CD14-positive monocyte (primary cell): ENCODE results near the gene FEZF1. TPM values are rescaled to one million over a fixed set of nuclear protein-coding genes. Genes with fewer than 3 reads are reported as not detected.

Experiments used
- DNase-seq, 3 donors: peaks; one replicate each; pipeline ENCODE4 v3.0.0-alpha.2; 2011 to 2022
- H2AFZ ChIP-seq: 2 replicates; pipeline ENCODE4 v1.6.0; 2012; ENCODE audit warnings: mild to moderate bottlenecking, low read depth, low read length, inconsistent platforms; ENCODE audit not compliant: insufficient read depth, poor library complexity, severe bottlenecking
- H3K27ac ChIP-seq, 2 donors: 1 replicate in 1 of 2; 2 replicates in 1 of 2; pipeline ENCODE4 v1.5.1; 2012 to 2013; ENCODE audit warnings: low read length in 2 of 2, control low read depth in 1 of 2, inconsistent platforms in 1 of 2, low read depth in 1 of 2, mild to moderate bottlenecking in 1 of 2
- H3K27me3 ChIP-seq, 2 donors: one replicate each; pipeline versions ENCODE4 v1.6.0 to v1.6.1; 2011 to 2013; ENCODE audit warnings: low read length in 2 of 2; ENCODE audit not compliant: control insufficient read depth in 2 of 2, insufficient read depth in 2 of 2
- H3K36me3 ChIP-seq, 2 donors: replicated peaks in 1 of 2; 1 replicate in 1 of 2; 2 replicates in 1 of 2; pipeline versions ENCODE4 v1.5.1 to v1.6.1; 2012 to 2013; ENCODE audit warnings: low read length in 2 of 2, control low read depth in 1 of 2, inconsistent platforms in 1 of 2, mild to moderate bottlenecking in 1 of 2; ENCODE audit not compliant: insufficient read depth in 2 of 2, control insufficient read depth in 1 of 2
- H3K4me1 ChIP-seq, 2 donors: 1 replicate in 1 of 2; 2 replicates in 1 of 2; pipeline versions ENCODE4 v1.5.1 to v1.6.1; 2012 to 2013; ENCODE audit warnings: low read length in 2 of 2, control low read depth in 1 of 2, inconsistent platforms in 1 of 2, mild to moderate bottlenecking in 1 of 2, moderate library complexity in 1 of 2; ENCODE audit not compliant: insufficient read depth in 2 of 2, control insufficient read depth in 1 of 2
- H3K4me2 ChIP-seq: replicated peaks from 2 replicates; pipeline ENCODE3; 2012; ENCODE audit warnings: low read length, moderate library complexity, mild to moderate bottlenecking; ENCODE audit not compliant: poor library complexity, severe bottlenecking; ENCODE audit errors: extremely low read depth
- H3K4me3 ChIP-seq, 3 experiments: fragments of 200-600 bp in 1 of 3; sonication (generic) in 1 of 3; replicated peaks in 1 of 3; 1 replicate in 2 of 3; 2 replicates in 1 of 3; pipeline ENCODE4 v1.5.1; 2011 to 2013; ENCODE audit warnings: low read length in 3 of 3, mild to moderate bottlenecking in 3 of 3, control low read depth in 2 of 3, low read depth in 2 of 3, inconsistent platforms in 1 of 3, moderate library complexity in 1 of 3
- H3K79me2 ChIP-seq: 2 replicates; pipeline ENCODE4 v1.6.0; 2012; ENCODE audit warnings: mild to moderate bottlenecking, control low read depth, inconsistent platforms, low read length, moderate library complexity; ENCODE audit not compliant: insufficient read depth
- H3K9ac ChIP-seq: 2 replicates; pipeline ENCODE4 v1.6.0; 2017; ENCODE audit warnings: low read length, mild to moderate bottlenecking; ENCODE audit not compliant: insufficient read depth, poor library complexity, severe bottlenecking
- H3K9me3 ChIP-seq, 2 donors: replicated peaks in 1 of 2; 1 replicate in 1 of 2; 2 replicates in 1 of 2; pipeline versions ENCODE4 v1.5.1 to v1.6.1; 2012 to 2013; ENCODE audit warnings: low read length in 2 of 2, control low read depth in 1 of 2; ENCODE audit not compliant: control insufficient read depth in 1 of 2, insufficient read depth in 1 of 2
- H4K20me1 ChIP-seq: 2 replicates; pipeline ENCODE4 v1.6.0; 2012; ENCODE audit warnings: mild to moderate bottlenecking, low read length, control low read depth, moderate library complexity; ENCODE audit not compliant: insufficient read depth
- H3K27ac Mint-ChIP-seq, 7 donors: one replicate each; pipeline ENCODE4 v1.8.0; 2020; ENCODE audit warnings: mild to moderate bottlenecking in 7 of 7, mixed read lengths in 7 of 7, moderate library complexity in 6 of 7, inconsistent platforms in 2 of 7
- H3K27me3 Mint-ChIP-seq, 3 donors: one replicate each; pipeline ENCODE4 v1.8.0; 2021 to 2022; ENCODE audit warnings: low read depth in 3 of 3, mild to moderate bottlenecking in 3 of 3, mixed read lengths in 3 of 3, moderate library complexity in 3 of 3, inconsistent platforms in 1 of 3
- H3K36me3 Mint-ChIP-seq, 2 donors: one replicate each; pipeline ENCODE4 v1.8.0; 2020; ENCODE audit warnings: mixed read lengths in 2 of 2, inconsistent platforms in 1 of 2, mild to moderate bottlenecking in 1 of 2
- H3K4me1 Mint-ChIP-seq: one replicate; pipeline ENCODE4 v1.8.0; 2020; ENCODE audit warnings: mild to moderate bottlenecking, mixed read lengths
- H3K4me3 Mint-ChIP-seq, 2 donors: one replicate each; pipeline ENCODE4 v1.8.0; 2020; ENCODE audit warnings: mild to moderate bottlenecking in 2 of 2, mixed read lengths in 2 of 2, moderate library complexity in 1 of 2
- H3K9me3 Mint-ChIP-seq, 7 donors: one replicate each; pipeline ENCODE4 v1.8.0; 2020 to 2022; ENCODE audit warnings: mixed read lengths in 7 of 7, mild to moderate bottlenecking in 6 of 7, moderate library complexity in 6 of 7, inconsistent platforms in 2 of 7
- CTCF ChIP-seq: fragments of 200-600 bp; IDR thresholded peaks from one replicate; pipeline ENCODE4 v1.8.0; 2022; ENCODE audit warnings: antibody characterized with exemption, mild to moderate bottlenecking
- WGBS: methylation state at CpG from one replicate; pipeline ENCODE4 v1.1.5; 2013; ENCODE audit warnings: missing lambda C conversion rate; ENCODE audit not compliant: insufficient coverage; 5-methylcytosine and 5-hydroxymethylcytosine counted together
- intact Hi-C, 2 donors: fragments of 100-400 bp; cut with micrococcal nuclease; formaldehyde crosslinking; loops; one replicate each; pipeline versions ENCODE4 v1.15.0 to v1.15.1; 2023
- polyA plus RNA-seq, 3 donors: library from polyadenylated mRNA; depleted of rRNA in 1 of 3; unstranded in 2 of 3; stranded (reverse) in 1 of 3; fragments of 300-500 nt in 2 of 3; fragments of >200 nt in 1 of 3; fragmentation: Illumina TruSeq in 2 of 3; gene quantifications; 1 replicate in 2 of 3; 2 replicates in 1 of 3; pipeline ENCODE4 v1.2.3, GENCODE V29; 2012 to 2021

FEZF1 gene
- polyA plus RNA-seq, 3 donors: not detected

- Histone ChIP-seq H3K79me2 (no peaks in the 10 kb centered on the region), H4K20me1 (no peaks in the 10 kb centered on the region), H3K4me2 (no peak overlapping the region), H3K27ac (no peak overlapping the region), H2AFZ (no peak overlapping the region), H3K9me3 (peaks cover 0 to 44% of the 10 kb centered on the region in 2 donors), H3K36me3 (no peaks in the 10 kb centered on the region), H3K4me3 (no peak overlapping the region), H3K4me1 (no peaks in the 10 kb centered on the region), H3K9ac (no peak overlapping the region), H3K27me3 (peaks cover 64 to 87% of the 10 kb centered on the region in 2 donors)
- TF ChIP-seq CTCF: no peak
- H3K4me1 Mint-ChIP-seq: no peaks in the 10 kb centered on the region
- H3K36me3 Mint-ChIP-seq: peaks cover 0 to 3% of the 10 kb centered on the region in 2 donors
- H3K27ac Mint-ChIP-seq: no peak overlapping the region
- H3K4me3 Mint-ChIP-seq: peak overlapping the region in 1 of 2 donors; percentile 72
- H3K27me3 Mint-ChIP-seq: peaks cover 74 to 87% (median 85%) of the 10 kb centered on the region in 3 donors
- 0% methylated on average over 2 of the region's 11 CpGs for WGBS
- intact Hi-C loops: no loop called here
- H3K9me3 Mint-ChIP-seq: peaks cover 4 to 47% (median 24%) of the 10 kb centered on the region in 7 donors
- DNase-seq: no peak
These were observed 3.4 kb downstream of the FEZF1 start for GRCh38 chr7:122300956-122301833.

- H3K79me2 ChIP-seq: no peaks in the 10 kb centered on the region
- DNase-seq: no peak
- H3K36me3 Mint-ChIP-seq: peaks cover 0 to 3% of the 10 kb centered on the region in 2 donors
- H3K4me1 Mint-ChIP-seq: no peaks in the 10 kb centered on the region
- peaks cover 58 to 79% of the 10 kb centered on the region in 2 donors for H3K27me3 ChIP-seq
- intact Hi-C loops: no loop called here
- H3K9ac ChIP-seq: no peak overlapping the region
- peaks cover 4 to 41% (median 19%) of the 10 kb centered on the region in 7 donors for H3K9me3 Mint-ChIP-seq
- no peaks in the 10 kb centered on the region for H4K20me1 ChIP-seq
- H2AFZ ChIP-seq: no peak overlapping the region
- no peak overlapping the region for H3K4me3 ChIP-seq
- no peak overlapping the region for H3K4me2 ChIP-seq
- no peaks in the 10 kb centered on the region for H3K36me3 ChIP-seq
- TF ChIP-seq CTCF: no peak
- H3K4me3 Mint-ChIP-seq: peak overlapping the region in 1 of 2 donors; percentile 77
- H3K27ac ChIP-seq: no peak overlapping the region
- H3K4me1 ChIP-seq: no peaks in the 10 kb centered on the region
- WGBS: 6% methylated on average over 37 of the region's 43 CpGs
- no peak overlapping the region for H3K27ac Mint-ChIP-seq
- peaks cover 0 to 44% of the 10 kb centered on the region in 2 donors for H3K9me3 ChIP-seq
- H3K27me3 Mint-ChIP-seq: peaks cover 68 to 82% (median 78%) of the 10 kb centered on the region in 3 donors
These were observed 4.2 kb downstream of the FEZF1 start for GRCh38 chr7:122300211-122300932.
